HepG2 (cell line): ENCODE measurements around the gene TADA2B. TPM values are rescaled to one million over a fixed set of nuclear protein-coding genes. Genes with fewer than 3 reads are reported as not detected.

Experiments used
- AGO2 ChIP-seq: fragments of 200-400 bp; formaldehyde crosslinking; optimal IDR thresholded peaks from 2 replicates; pipeline ENCODE3; 2017; ENCODE audit warnings: mild to moderate bottlenecking, low read depth, low read length, moderate library complexity
- BCL6 ChIP-seq: IDR thresholded peaks from 2 replicates; pipeline ENCODE4 v1.6.1; 2016; ENCODE audit warnings: missing genetic modification reagents, missing compliant biosample characterization
- CHCHD3 ChIP-seq: sonication (generic); formaldehyde crosslinking; IDR thresholded peaks from 2 replicates; pipeline ENCODE4 v1.8.0; 2022; ENCODE audit warnings: mild to moderate bottlenecking, missing genetic modification reagents, moderate library complexity
- HMG20A ChIP-seq: IDR thresholded peaks from 2 replicates; pipeline ENCODE4 v1.6.1; 2016; ENCODE audit warnings: borderline replicate concordance
- MYNN ChIP-seq: sonication (generic); formaldehyde crosslinking; IDR thresholded peaks from 2 replicates; pipeline ENCODE4 v1.4.0; 2020; ENCODE audit warnings: mild to moderate bottlenecking, low read depth, missing genetic modification reagents
- NRL ChIP-seq: sonication (generic); formaldehyde crosslinking; IDR thresholded peaks from 2 replicates; pipeline ENCODE4 v1.5.0; 2020; ENCODE audit warnings: missing genetic modification reagents, mild to moderate bottlenecking, moderate library complexity, borderline replicate concordance
- RFXAP ChIP-seq: sonication (generic); formaldehyde crosslinking; IDR thresholded peaks from 2 replicates; pipeline ENCODE4 v1.4.0; 2020; ENCODE audit warnings: missing genetic modification reagents, borderline replicate concordance
- SRY ChIP-seq: sonication (generic); formaldehyde crosslinking; IDR thresholded peaks from 2 replicates; pipeline ENCODE4 v1.8.0; 2022; ENCODE audit warnings: mild to moderate bottlenecking, missing genetic modification reagents
- STAT5B ChIP-seq: sonication (generic); formaldehyde crosslinking; IDR thresholded peaks from 2 replicates; pipeline ENCODE4 v1.4.0; 2020; ENCODE audit warnings: missing genetic modification reagents
- THAP11 ChIP-seq: IDR thresholded peaks from 2 replicates; pipeline ENCODE4 v1.6.1; 2016; ENCODE audit warnings: missing biosample characterization, missing genetic modification reagents
- TP53 ChIP-seq: sonication (generic); formaldehyde crosslinking; conservative IDR thresholded peaks from 2 replicates; pipeline ENCODE4 v1.4.0; 2020; ENCODE audit warnings: missing genetic modification reagents
- ZBTB3 ChIP-seq: sonication (generic); formaldehyde crosslinking; IDR thresholded peaks from 2 replicates; pipeline ENCODE4 v1.4.0; 2020; ENCODE audit warnings: low read depth, mild to moderate bottlenecking, moderate library complexity, missing genetic modification reagents, borderline replicate concordance
- ZBTB7B ChIP-seq: sonication (generic); formaldehyde crosslinking; IDR thresholded peaks from 2 replicates; pipeline ENCODE4 v1.4.0; 2020; ENCODE audit warnings: missing genetic modification reagents
- ZFP36L2 ChIP-seq: sonication (generic); formaldehyde crosslinking; IDR thresholded peaks from 2 replicates; pipeline ENCODE4 v1.4.0; 2020; ENCODE audit warnings: missing genetic modification reagents
- ZNF124 ChIP-seq: sonication (generic); formaldehyde crosslinking; IDR thresholded peaks from 2 replicates; pipeline ENCODE4 v1.4.0; 2020; ENCODE audit warnings: missing genetic modification reagents
- ZNF24 ChIP-seq: fragments of 450-650 bp; IDR thresholded peaks from 2 replicates; pipeline ENCODE4 v1.6.1; 2017; ENCODE audit warnings: antibody characterized with exemption, mild to moderate bottlenecking
- ZNF264 ChIP-seq: sonication (generic); formaldehyde crosslinking; IDR thresholded peaks from 2 replicates; pipeline ENCODE4 v1.4.0; 2020; ENCODE audit warnings: missing genetic modification reagents
- ZNF30 ChIP-seq: sonication (generic); formaldehyde crosslinking; IDR thresholded peaks from 2 replicates; pipeline ENCODE4 v1.5.0; 2020; ENCODE audit warnings: mild to moderate bottlenecking, missing genetic modification reagents
- ZNF775 ChIP-seq: sonication (generic); formaldehyde crosslinking; IDR thresholded peaks from 2 replicates; pipeline ENCODE4 v1.4.0; 2020; ENCODE audit warnings: missing genetic modification reagents, mild to moderate bottlenecking, moderate library complexity, borderline replicate concordance
- ZNF781 ChIP-seq: sonication (generic); formaldehyde crosslinking; IDR thresholded peaks from 2 replicates; pipeline ENCODE4 v1.5.1; 2020; ENCODE audit warnings: borderline replicate concordance, mild to moderate bottlenecking, missing genetic modification reagents; ENCODE audit errors: not compliant biosample characterization
- polyA plus RNA-seq, 8 experiments: library from polyadenylated mRNA; depleted of rRNA in 3 of 8; stranded (reverse) in 7 of 8; unstranded in 1 of 8; fragments of >200 nt; fragmentation: Illumina TruSeq in 4 of 8; extraction: Trizol in 4 of 8; gene quantifications; 2 replicates each; pipeline versions ENCODE4 v1.2.1 to v1.2.3, GENCODE V29; 2011 to 2016; ENCODE audit warnings: low read depth in 4 of 8, missing spikeins in 1 of 8, mixed read lengths in 1 of 8; ENCODE audit not compliant: insufficient read depth in 1 of 8
- total RNA-seq, 5 experiments: library from RNA; depleted of rRNA; stranded (reverse); fragments of >200 nt; fragmentation: Illumina TruSeq; extraction: Trizol; gene quantifications; 2 replicates each; pipeline ENCODE4 v1.2.3, GENCODE V29; 2016; ENCODE audit warnings: low read depth in 1 of 5
- TF ChIP-seq, protein P1 (sequence below): sonication (generic); formaldehyde crosslinking; IDR thresholded peaks from 2 replicates; pipeline ENCODE4 v1.4.0; 2020; ENCODE audit warnings: missing genetic modification reagents, borderline replicate concordance
- TF ChIP-seq, protein P2 (sequence below): IDR thresholded peaks from 2 replicates; pipeline ENCODE4 v1.6.1; 2018; ENCODE audit warnings: missing genetic modification reagents
- TF ChIP-seq, protein P3 (sequence below): sonication (generic); formaldehyde crosslinking; IDR thresholded peaks from 2 replicates; pipeline ENCODE4 v1.8.0; 2022; ENCODE audit warnings: mild to moderate bottlenecking, missing genetic modification reagents, moderate library complexity
- TF ChIP-seq, protein P4 (sequence below): sonication (generic); formaldehyde crosslinking; IDR thresholded peaks from 2 replicates; pipeline ENCODE4 v1.5.0; 2020; ENCODE audit warnings: missing genetic modification reagents
- TF ChIP-seq, protein P5 (sequence below): IDR thresholded peaks from 2 replicates; pipeline ENCODE4 v1.6.1; 2016

TADA2B gene
- total and polyA plus RNA-seq, 2 of the 13 experiments (the other 11 are each of a cell fraction or from before 2014, with no cell fraction given): 4.6 to 8.9 TPM

DNA sequence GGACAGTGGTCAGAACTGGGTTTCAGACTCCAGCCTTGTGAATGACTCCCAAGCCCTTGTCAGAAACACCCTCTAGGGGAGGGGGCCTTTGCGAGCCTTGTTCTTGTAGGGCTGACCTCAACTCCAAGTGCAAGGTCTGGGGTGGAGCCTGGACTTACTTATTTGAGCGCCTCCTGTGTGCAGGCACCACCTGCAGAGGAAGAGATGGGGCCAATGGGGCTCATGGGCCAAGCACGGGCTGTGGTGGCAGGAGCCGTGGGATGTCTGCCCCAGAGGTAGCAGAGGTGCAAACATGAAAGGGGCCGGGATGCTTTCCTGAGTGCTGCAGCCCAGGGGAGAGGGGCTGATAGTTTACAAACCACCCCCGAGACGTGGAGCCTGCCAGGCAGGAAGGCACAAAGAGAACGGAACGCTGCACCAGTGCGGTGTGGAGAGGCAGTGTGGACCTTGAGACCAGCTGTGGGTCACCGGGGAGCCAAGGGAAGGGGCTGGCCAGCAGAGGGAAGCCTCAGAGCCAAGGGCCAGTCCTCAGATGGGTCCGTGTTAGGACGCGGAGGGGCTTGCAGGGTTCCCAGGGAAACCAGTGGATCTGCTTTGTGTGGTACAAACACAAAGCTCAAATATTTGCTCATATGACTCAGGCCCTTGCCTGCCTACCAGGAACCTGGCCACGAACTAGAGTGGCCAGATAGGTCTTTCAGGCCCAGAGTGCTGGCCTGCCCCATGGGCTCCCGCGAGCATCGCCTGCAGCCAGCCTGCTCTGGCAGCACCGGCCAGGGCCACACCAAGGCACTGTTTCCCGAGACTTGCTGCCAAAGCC lies 8.7 kb upstream of the TADA2B start (continued):
- TF ChIP-seq, protein P1, sequence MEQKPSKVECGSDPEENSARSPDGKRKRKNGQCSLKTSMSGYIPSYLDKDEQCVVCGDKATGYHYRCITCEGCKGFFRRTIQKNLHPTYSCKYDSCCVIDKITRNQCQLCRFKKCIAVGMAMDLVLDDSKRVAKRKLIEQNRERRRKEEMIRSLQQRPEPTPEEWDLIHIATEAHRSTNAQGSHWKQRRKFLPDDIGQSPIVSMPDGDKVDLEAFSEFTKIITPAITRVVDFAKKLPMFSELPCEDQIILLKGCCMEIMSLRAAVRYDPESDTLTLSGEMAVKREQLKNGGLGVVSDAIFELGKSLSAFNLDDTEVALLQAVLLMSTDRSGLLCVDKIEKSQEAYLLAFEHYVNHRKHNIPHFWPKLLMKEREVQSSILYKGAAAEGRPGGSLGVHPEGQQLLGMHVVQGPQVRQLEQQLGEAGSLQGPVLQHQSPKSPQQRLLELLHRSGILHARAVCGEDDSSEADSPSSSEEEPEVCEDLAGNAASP (CRISPR knock-in tag): no peak
- peak; percentile 97 for TF ChIP-seq ZBTB3 (CRISPR knock-in tag)
- peak; percentile 70 for TF ChIP-seq THAP11 (CRISPR knock-in tag)
- no peak for TF ChIP-seq STAT5B (CRISPR knock-in tag)
- TF ChIP-seq, protein P2, sequence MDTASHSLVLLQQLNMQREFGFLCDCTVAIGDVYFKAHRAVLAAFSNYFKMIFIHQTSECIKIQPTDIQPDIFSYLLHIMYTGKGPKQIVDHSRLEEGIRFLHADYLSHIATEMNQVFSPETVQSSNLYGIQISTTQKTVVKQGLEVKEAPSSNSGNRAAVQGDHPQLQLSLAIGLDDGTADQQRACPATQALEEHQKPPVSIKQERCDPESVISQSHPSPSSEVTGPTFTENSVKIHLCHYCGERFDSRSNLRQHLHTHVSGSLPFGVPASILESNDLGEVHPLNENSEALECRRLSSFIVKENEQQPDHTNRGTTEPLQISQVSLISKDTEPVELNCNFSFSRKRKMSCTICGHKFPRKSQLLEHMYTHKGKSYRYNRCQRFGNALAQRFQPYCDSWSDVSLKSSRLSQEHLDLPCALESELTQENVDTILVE (CRISPR knock-in tag): peak; percentile 34; the same call in 1 of the 2 replicates
- TF ChIP-seq SRY (CRISPR knock-in tag): no peak
- TF ChIP-seq, protein P3, sequence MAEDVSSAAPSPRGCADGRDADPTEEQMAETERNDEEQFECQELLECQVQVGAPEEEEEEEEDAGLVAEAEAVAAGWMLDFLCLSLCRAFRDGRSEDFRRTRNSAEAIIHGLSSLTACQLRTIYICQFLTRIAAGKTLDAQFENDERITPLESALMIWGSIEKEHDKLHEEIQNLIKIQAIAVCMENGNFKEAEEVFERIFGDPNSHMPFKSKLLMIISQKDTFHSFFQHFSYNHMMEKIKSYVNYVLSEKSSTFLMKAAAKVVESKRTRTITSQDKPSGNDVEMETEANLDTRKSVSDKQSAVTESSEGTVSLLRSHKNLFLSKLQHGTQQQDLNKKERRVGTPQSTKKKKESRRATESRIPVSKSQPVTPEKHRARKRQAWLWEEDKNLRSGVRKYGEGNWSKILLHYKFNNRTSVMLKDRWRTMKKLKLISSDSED: no peak
- peak; percentile 57 for TF ChIP-seq AGO2
- TF ChIP-seq RFXAP (CRISPR knock-in tag): peak; percentile 61; the same call in 1 of the 2 replicates
- no peak for TF ChIP-seq ZNF775 (CRISPR knock-in tag)
- TF ChIP-seq ZNF781 (CRISPR knock-in tag): peak; percentile 65
- TF ChIP-seq MYNN (CRISPR knock-in tag): no peak
- peak; percentile 82 for TF ChIP-seq ZBTB7B (CRISPR knock-in tag)
- TF ChIP-seq, protein P4, sequence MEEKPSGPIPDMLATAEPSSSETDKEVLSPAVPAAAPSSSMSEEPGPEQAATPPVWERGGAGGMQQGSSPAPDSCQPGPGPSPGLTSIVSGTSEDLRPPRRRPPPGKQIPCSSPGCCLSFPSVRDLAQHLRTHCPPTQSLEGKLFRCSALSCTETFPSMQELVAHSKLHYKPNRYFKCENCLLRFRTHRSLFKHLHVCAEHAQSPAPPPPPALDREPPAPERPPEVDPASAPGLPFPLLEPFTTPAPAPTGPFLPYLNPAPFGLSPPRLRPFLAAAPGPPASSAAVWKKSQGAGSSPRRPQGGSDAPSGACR: peak; percentile 56; the same call in 1 of the 2 replicates
- TF ChIP-seq ZNF124 (CRISPR knock-in tag): no peak
- TF ChIP-seq TP53 (CRISPR knock-in tag): 0 out of 2 replicates have a peak, but pooled peaks have one; percentile 48
- peak; percentile 82; the same call in 1 of the 2 replicates for TF ChIP-seq ZNF30
- peak; percentile 61 for TF ChIP-seq NRL (CRISPR knock-in tag)
- peak; percentile 36; the same call in 1 of the 2 replicates for TF ChIP-seq ZNF264 (CRISPR knock-in tag)
- TF ChIP-seq, protein P5, sequence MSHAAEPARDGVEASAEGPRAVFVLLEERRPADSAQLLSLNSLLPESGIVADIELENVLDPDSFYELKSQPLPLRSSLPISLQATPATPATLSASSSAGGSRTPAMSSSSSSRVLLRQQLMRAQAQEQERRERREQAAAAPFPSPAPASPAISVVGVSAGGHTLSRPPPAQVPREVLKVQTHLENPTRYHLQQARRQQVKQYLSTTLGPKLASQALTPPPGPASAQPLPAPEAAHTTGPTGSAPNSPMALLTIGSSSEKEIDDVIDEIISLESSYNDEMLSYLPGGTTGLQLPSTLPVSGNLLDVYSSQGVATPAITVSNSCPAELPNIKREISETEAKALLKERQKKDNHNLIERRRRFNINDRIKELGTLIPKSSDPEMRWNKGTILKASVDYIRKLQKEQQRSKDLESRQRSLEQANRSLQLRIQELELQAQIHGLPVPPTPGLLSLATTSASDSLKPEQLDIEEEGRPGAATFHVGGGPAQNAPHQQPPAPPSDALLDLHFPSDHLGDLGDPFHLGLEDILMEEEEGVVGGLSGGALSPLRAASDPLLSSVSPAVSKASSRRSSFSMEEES (CRISPR knock-in tag): peak; percentile 19; the same call in 1 of the 2 replicates
- TF ChIP-seq ZFP36L2 (CRISPR knock-in tag): no peak
- TF ChIP-seq HMG20A (CRISPR knock-in tag): peak; percentile 56; the same call in 1 of the 2 replicates
- TF ChIP-seq BCL6 (CRISPR knock-in tag): peak; percentile 75
- TF ChIP-seq CHCHD3: no peak
- TF ChIP-seq ZNF24: no peak
